Trophoblast cell (in vitro differentiated cells and primary cell): Measurements from ENCODE around the gene RBMS1.

ENCODE experiments used
- DNase-seq, 2 donors: peaks; one replicate each; pipeline ENCODE4 v3.0.0-alpha.2; 2016
- H2AFZ ChIP-seq: 2 replicates; pipeline ENCODE4 v1.6.1; 2013; ENCODE audit warnings: low read length, moderate library complexity, mild to moderate bottlenecking; ENCODE audit not compliant: insufficient read depth, poor library complexity
- H2AK5ac ChIP-seq: 2 replicates; pipeline ENCODE4 v1.6.1; 2013; ENCODE audit warnings: mild to moderate bottlenecking, low read length
- H2BK120ac ChIP-seq: 2 replicates; pipeline ENCODE4 v1.6.1; 2013; ENCODE audit warnings: low read length, mild to moderate bottlenecking, moderate library complexity; ENCODE audit not compliant: insufficient read depth, poor library complexity
- H2BK12ac ChIP-seq: 2 replicates; pipeline ENCODE4 v1.6.1; 2013; ENCODE audit warnings: mild to moderate bottlenecking, low read length, moderate library complexity
- H2BK5ac ChIP-seq: 2 replicates; pipeline ENCODE4 v1.6.1; 2013; ENCODE audit warnings: low read length, low read depth, moderate library complexity, mild to moderate bottlenecking; ENCODE audit not compliant: poor library complexity
- H3K14ac ChIP-seq: 2 replicates; pipeline ENCODE4 v1.6.1; 2013; ENCODE audit warnings: mild to moderate bottlenecking, low read length
- H3K18ac ChIP-seq: 2 replicates; pipeline ENCODE4 v1.6.1; 2013; ENCODE audit warnings: mild to moderate bottlenecking, low read length
- H3K23ac ChIP-seq: 2 replicates; pipeline ENCODE4 v1.6.1; 2013; ENCODE audit warnings: low read length
- H3K27ac ChIP-seq: 2 replicates; pipeline ENCODE4 v1.5.1; 2013; ENCODE audit warnings: low read depth, mild to moderate bottlenecking, inconsistent platforms, low read length, moderate library complexity
- H3K27me3 ChIP-seq: 2 replicates; pipeline ENCODE4 v1.6.1; 2013; ENCODE audit warnings: inconsistent platforms, mild to moderate bottlenecking, low read length, moderate library complexity; ENCODE audit not compliant: insufficient read depth
- H3K36me3 ChIP-seq, 2 experiments: 1 replicate in 1 of 2; 2 replicates in 1 of 2; pipeline ENCODE4 v1.6.1; 2013; ENCODE audit warnings: low read length in 2 of 2, mild to moderate bottlenecking in 2 of 2, moderate library complexity in 1 of 2; ENCODE audit not compliant: insufficient read depth in 2 of 2, control insufficient read depth in 1 of 2
- H3K4ac ChIP-seq: 2 replicates; pipeline ENCODE4 v1.6.1; 2013; ENCODE audit warnings: low read depth, mild to moderate bottlenecking, low read length, moderate library complexity
- H3K4me1 ChIP-seq, 2 experiments: 1 replicate in 1 of 2; 2 replicates in 1 of 2; pipeline ENCODE4 v1.6.1; 2013; ENCODE audit warnings: low read length in 2 of 2, mild to moderate bottlenecking in 2 of 2, moderate library complexity in 1 of 2; ENCODE audit not compliant: insufficient read depth in 2 of 2, control insufficient read depth in 1 of 2
- H3K4me2 ChIP-seq: 2 replicates; pipeline ENCODE4 v1.6.1; 2013; ENCODE audit warnings: inconsistent platforms, mild to moderate bottlenecking, low read length, moderate library complexity
- H3K4me3 ChIP-seq: 2 replicates; pipeline ENCODE4 v1.5.1; 2013; ENCODE audit warnings: mild to moderate bottlenecking, low read depth, low read length, inconsistent platforms
- H3K79me1 ChIP-seq: one replicate; pipeline ENCODE4 v1.6.1; 2013; ENCODE audit warnings: low read length
- H3K79me2 ChIP-seq: 2 replicates; pipeline ENCODE4 v1.6.1; 2013; ENCODE audit warnings: low read length, mild to moderate bottlenecking; ENCODE audit not compliant: control insufficient read depth, insufficient read depth, poor library complexity
- H3K9ac ChIP-seq: 2 replicates; pipeline ENCODE4 v1.6.1; 2013; ENCODE audit warnings: mild to moderate bottlenecking, low read length
- H3K9me3 ChIP-seq: 2 replicates; pipeline ENCODE4 v1.6.1; 2013; ENCODE audit warnings: low read depth, mild to moderate bottlenecking, control low read depth, inconsistent platforms, low read length; ENCODE audit not compliant: insufficient read depth
- H4K12ac ChIP-seq: 2 replicates; pipeline ENCODE4 v1.6.1; 2013; ENCODE audit warnings: low read depth, mild to moderate bottlenecking, low read length, moderate library complexity
- H4K8ac ChIP-seq: 2 replicates; pipeline ENCODE4 v1.6.1; 2013; ENCODE audit warnings: low read depth, mild to moderate bottlenecking, low read length, moderate library complexity
- H4K91ac ChIP-seq: one replicate; pipeline ENCODE4 v1.6.1; 2013; ENCODE audit warnings: low read depth, mild to moderate bottlenecking, low read length, moderate library complexity
- WGBS: extraction: QIAGEN DNeasy Blood & Tissue Kit; methylation state at CpG from one replicate; pipeline ENCODE4 v1.1.7; 2013; ENCODE audit warnings: missing lambda C conversion rate; ENCODE audit not compliant: insufficient read length, insufficient coverage; ENCODE audit errors: extremely low coverage; 5-methylcytosine and 5-hydroxymethylcytosine counted together

The RBMS1 gene

DNA sequence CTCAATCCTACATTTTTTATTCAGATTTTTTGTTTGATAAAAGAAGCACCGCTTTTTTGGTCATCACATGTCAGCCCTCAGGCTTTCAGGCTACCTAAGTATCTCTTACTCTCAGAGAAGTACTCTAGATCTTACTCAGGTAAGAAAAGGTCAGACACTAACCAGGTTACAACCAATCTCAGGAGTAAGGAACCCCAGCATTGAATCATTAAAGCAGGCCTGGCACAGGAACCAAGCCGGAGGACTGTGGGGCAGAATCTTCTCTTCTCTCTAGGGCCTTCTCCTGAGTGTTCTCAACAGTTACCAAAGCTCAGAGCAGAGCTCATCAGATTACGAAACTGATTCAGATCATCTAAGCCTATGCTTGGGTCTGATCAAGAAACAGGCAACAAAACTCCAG lies 28.2 kb downstream of the RBMS1 start:
- H3K18ac ChIP-seq: no peak overlapping the region
- no peaks in the 10 kb centered on the region for H3K36me3 ChIP-seq
- peaks cover 0 to 11% of the 10 kb centered on the region in 2 experiments for H3K4me1 ChIP-seq
- H3K23ac ChIP-seq: no peak overlapping the region
- H2BK12ac ChIP-seq: no peak overlapping the region
- H3K9ac ChIP-seq: no peak overlapping the region
- no peak overlapping the region for H4K12ac ChIP-seq
- no CpG with 5 or more reads among the region's 3 CpGs for WGBS
- H3K4me3 ChIP-seq: no peak overlapping the region
- no peak overlapping the region for H3K4me2 ChIP-seq
- H3K4ac ChIP-seq: peak overlapping the region; percentile 67
- no peak overlapping the region for H3K27ac ChIP-seq
- no peaks in the 10 kb centered on the region for H3K79me1 ChIP-seq
- no peak for DNase-seq
- H4K8ac ChIP-seq: no peak overlapping the region
- no peak overlapping the region for H3K14ac ChIP-seq
- H2AK5ac ChIP-seq: no peak overlapping the region
- no peak overlapping the region for H2BK5ac ChIP-seq
- no peak overlapping the region for H4K91ac ChIP-seq
- no peak overlapping the region for H2AFZ ChIP-seq
- peaks cover 9% of the 10 kb centered on the region for H3K79me2 ChIP-seq
- H3K27me3 ChIP-seq: no peaks in the 10 kb centered on the region
- H3K9me3 ChIP-seq: no peaks in the 10 kb centered on the region
- H2BK120ac ChIP-seq: no peak overlapping the region

DNA sequence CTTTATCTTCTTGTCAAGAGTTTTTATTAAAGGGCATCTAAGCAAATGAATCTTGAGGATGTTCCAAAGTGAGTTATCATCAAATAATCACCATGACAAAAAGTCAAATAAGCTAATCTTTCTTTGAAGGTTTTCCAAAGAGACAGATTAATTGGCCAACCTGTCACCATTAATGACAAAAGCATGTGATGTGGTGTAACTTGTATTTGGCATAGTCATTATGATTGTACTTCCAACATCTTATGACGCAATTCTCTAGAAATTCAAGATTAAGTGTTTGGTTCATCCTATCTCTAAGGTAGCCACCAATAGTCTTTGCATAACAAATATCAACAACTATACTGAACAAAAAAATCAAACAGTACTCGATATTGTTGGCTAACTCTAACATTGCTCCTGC lies 28.6 kb downstream of the RBMS1 start:
- H3K9ac ChIP-seq: no peak overlapping the region
- H2BK120ac ChIP-seq: no peak overlapping the region
- no peak overlapping the region for H3K23ac ChIP-seq
- H2AFZ ChIP-seq: no peak overlapping the region
- peaks cover 9% of the 10 kb centered on the region for H3K79me2 ChIP-seq
- H3K4me3 ChIP-seq: no peak overlapping the region
- H3K18ac ChIP-seq: no peak overlapping the region
- peak in 1 of 2 donors; percentile 55 for DNase-seq
- H3K27me3 ChIP-seq: no peaks in the 10 kb centered on the region
- H4K8ac ChIP-seq: no peak overlapping the region
- no peak overlapping the region for H4K12ac ChIP-seq
- H3K4me2 ChIP-seq: no peak overlapping the region
- H3K4me1 ChIP-seq: peaks cover 0 to 11% of the 10 kb centered on the region in 2 experiments
- H3K4ac ChIP-seq: no peak overlapping the region
- H3K9me3 ChIP-seq: no peaks in the 10 kb centered on the region
- H3K79me1 ChIP-seq: no peaks in the 10 kb centered on the region
- H3K14ac ChIP-seq: no peak overlapping the region
- WGBS: no CpG with 5 or more reads among the region's 2 CpGs
- H2AK5ac ChIP-seq: no peak overlapping the region
- no peak overlapping the region for H2BK12ac ChIP-seq
- H4K91ac ChIP-seq: no peak overlapping the region
- no peak overlapping the region for H3K27ac ChIP-seq
- no peaks in the 10 kb centered on the region for H3K36me3 ChIP-seq
- no peak overlapping the region for H2BK5ac ChIP-seq

DNA sequence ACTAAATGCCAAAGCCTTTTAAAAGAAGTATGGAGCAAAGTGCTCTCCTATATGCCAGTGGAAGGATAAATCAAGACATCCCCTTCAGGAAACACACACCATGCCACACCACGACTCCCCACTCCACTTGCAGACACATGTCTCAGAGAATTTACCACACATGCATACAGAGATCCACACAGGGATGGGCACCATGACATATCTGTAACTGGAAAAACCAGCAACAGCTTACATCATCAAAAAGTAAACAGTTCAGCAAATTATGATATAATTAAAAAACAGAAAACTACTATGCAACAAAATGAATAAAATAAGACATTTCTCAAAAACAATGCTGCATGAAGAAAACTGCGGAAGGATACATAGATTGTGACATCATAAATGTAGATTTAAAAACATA lies 29.6 kb downstream of the RBMS1 start:
- Histone ChIP-seq H3K79me2 (peaks cover 9% of the 10 kb centered on the region), H3K14ac (no peak overlapping the region), H3K27ac (no peak overlapping the region), H3K4ac (peak overlapping the region; percentile 84), H3K4me3 (no peak overlapping the region), H3K4me1 (peaks cover 0 to 7% of the 10 kb centered on the region in 2 experiments), H3K9ac (no peak overlapping the region), H4K8ac (no peak overlapping the region), H3K9me3 (no peaks in the 10 kb centered on the region), H2BK5ac (no peak overlapping the region), H4K12ac (no peak overlapping the region), H3K79me1 (no peaks in the 10 kb centered on the region), H3K23ac (no peak overlapping the region), H3K36me3 (no peaks in the 10 kb centered on the region), H2BK12ac (no peak overlapping the region), H2AFZ (no peak overlapping the region), H2BK120ac (no peak overlapping the region), H4K91ac (no peak overlapping the region), H3K27me3 (no peaks in the 10 kb centered on the region), H3K4me2 (no peak overlapping the region), H3K18ac (no peak overlapping the region), H2AK5ac (no peak overlapping the region)
- no CpG with 5 or more reads among the region's 2 CpGs for WGBS
- no peak for DNase-seq

DNA sequence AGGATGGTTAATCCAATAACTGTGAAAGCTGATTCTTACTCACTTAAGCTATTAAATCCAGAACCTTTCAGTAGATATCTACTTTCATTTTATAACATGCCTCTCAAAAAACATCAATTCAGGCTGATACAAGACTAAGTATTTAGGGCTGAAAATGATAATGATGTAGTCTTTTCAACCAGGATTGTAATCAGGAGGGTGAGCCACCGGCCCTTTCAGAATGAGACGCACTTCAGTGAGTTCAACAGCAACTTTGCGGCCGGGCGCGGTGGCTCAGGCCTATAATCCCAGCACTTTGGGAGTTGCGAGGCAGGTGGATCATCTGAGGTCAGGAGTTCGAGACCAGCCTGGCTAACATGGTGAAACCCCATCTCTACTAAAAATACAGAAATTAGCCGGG lies 30.4 kb downstream of the RBMS1 start:
- Histone ChIP-seq H3K4me2 (no peak overlapping the region), H3K9me3 (no peaks in the 10 kb centered on the region), H3K4me3 (no peak overlapping the region), H3K4me1 (peaks cover 0 to 7% of the 10 kb centered on the region in 2 experiments), H2AK5ac (no peak overlapping the region), H3K18ac (no peak overlapping the region), H3K79me1 (no peaks in the 10 kb centered on the region), H4K12ac (no peak overlapping the region), H3K4ac (no peak overlapping the region), H2BK12ac (no peak overlapping the region), H3K9ac (no peak overlapping the region), H3K36me3 (peaks cover 2 to 3% of the 10 kb centered on the region in 2 experiments), H3K27ac (no peak overlapping the region), H2AFZ (no peak overlapping the region), H2BK5ac (no peak overlapping the region), H2BK120ac (no peak overlapping the region), H4K91ac (no peak overlapping the region), H3K79me2 (peaks cover 9% of the 10 kb centered on the region), H4K8ac (no peak overlapping the region), H3K27me3 (no peaks in the 10 kb centered on the region), H3K23ac (no peak overlapping the region), H3K14ac (no peak overlapping the region)
- WGBS: no CpG with 5 or more reads among the region's 9 CpGs
- no peak for DNase-seq
